DOHH2 (cell line): ENCODE results near the gene ERH.

ENCODE experiments used
- H3F3A ChIP-seq: fragments of 200-600 bp; sonication (generic), shearing (Covaris generic); 2 replicates; pipeline ENCODE4 v1.6.0; 2016; ENCODE audit warnings: antibody characterized with exemption, mild to moderate bottlenecking; ENCODE audit not compliant: control insufficient read depth, insufficient read depth
- H3K27ac ChIP-seq: fragments of 200-600 bp; sonication (generic); 2 replicates; pipeline ENCODE4 v1.5.1; 2014; ENCODE audit warnings: low read depth, mild to moderate bottlenecking, low read length, moderate library complexity
- H3K27me3 ChIP-seq: fragments of 200-600 bp; sonication (generic); 2 replicates; pipeline ENCODE4 v1.6.1; 2014; ENCODE audit warnings: mild to moderate bottlenecking, low read length, mixed read lengths; ENCODE audit not compliant: control insufficient read depth
- H3K36me3 ChIP-seq: fragments of 200-600 bp; sonication (generic); 2 replicates; pipeline ENCODE4 v1.6.1; 2014; ENCODE audit warnings: mild to moderate bottlenecking, low read length, moderate library complexity, mixed read lengths; ENCODE audit not compliant: control insufficient read depth
- H3K4me1 ChIP-seq: fragments of 200-600 bp; sonication (generic); 2 replicates; pipeline ENCODE4 v1.6.1; 2014; ENCODE audit warnings: mild to moderate bottlenecking, low read length, mixed read lengths; ENCODE audit not compliant: control insufficient read depth
- H3K4me2 ChIP-seq: fragments of 200-600 bp; sonication (generic); 2 replicates; pipeline ENCODE4 v1.6.0; 2014; ENCODE audit warnings: mild to moderate bottlenecking, low read length, moderate library complexity
- H3K4me3 ChIP-seq: fragments of 200-600 bp; sonication (generic); 2 replicates; pipeline ENCODE4 v1.5.1; 2014; ENCODE audit warnings: mild to moderate bottlenecking, low read length, mixed read lengths
- H3K79me2 ChIP-seq: fragments of 200-600 bp; sonication (generic); 2 replicates; pipeline ENCODE4 v1.6.1; 2014; ENCODE audit warnings: mild to moderate bottlenecking, low read length, mixed read lengths; ENCODE audit not compliant: control insufficient read depth
- H3K9me2 ChIP-seq: fragments of 200-600 bp; sonication (generic); replicated peaks from 2 replicates; pipeline ENCODE4 v1.6.1; 2014; ENCODE audit warnings: mild to moderate bottlenecking, low read length, mixed read lengths; ENCODE audit not compliant: control insufficient read depth
- H3K9me3 ChIP-seq: fragments of 200-600 bp; sonication (generic); 2 replicates; pipeline ENCODE4 v1.6.1; 2014; ENCODE audit warnings: antibody characterized with exemption, low read length, mixed read lengths; ENCODE audit not compliant: control insufficient read depth, insufficient read depth
- H4K20me1 ChIP-seq: fragments of 200-600 bp; sonication (generic); 2 replicates; pipeline ENCODE4 v1.6.0; 2014; ENCODE audit warnings: low read depth, mild to moderate bottlenecking, antibody characterized with exemption, low read length, moderate library complexity; ENCODE audit not compliant: control insufficient read depth, insufficient read depth
- EZH2phosphoT487 ChIP-seq: fragments of 200-600 bp; sonication (generic); IDR thresholded peaks from 2 replicates; pipeline ENCODE4 v1.6.1; 2017; ENCODE audit warnings: borderline replicate concordance, mild to moderate bottlenecking, antibody characterized with exemption, low read length, moderate library complexity, mixed read lengths
- TF ChIP-seq, protein P1 (sequence below): fragments of 200-600 bp; sonication (generic); IDR thresholded peaks from one replicate; pipeline ENCODE4 v1.5.1; 2014; ENCODE audit warnings: antibody characterized with exemption, mild to moderate bottlenecking, low read depth, low read length; ENCODE audit not compliant: poor library complexity, severe bottlenecking

The ERH gene

DNA sequence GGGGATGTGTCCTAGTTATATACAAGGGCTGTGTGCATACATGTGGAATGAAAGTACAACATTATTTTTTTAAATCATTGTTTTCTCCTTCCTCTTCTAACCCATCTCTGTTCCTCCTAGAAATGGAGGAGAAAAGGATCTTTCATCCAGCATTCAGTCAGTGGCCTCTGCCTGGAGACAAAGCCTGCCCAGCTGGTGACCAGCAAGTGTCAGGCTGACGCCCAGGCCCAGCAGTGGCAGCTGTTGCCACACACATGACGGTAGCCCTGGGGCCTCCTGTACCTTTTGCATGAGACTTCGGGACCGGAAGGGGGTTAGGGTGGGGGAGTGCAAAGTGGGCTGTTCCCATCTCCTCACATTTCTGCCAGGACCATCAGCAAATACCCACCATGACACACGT is 46.2 kb downstream of the ERH start:
- TF ChIP-seq, protein P1, sequence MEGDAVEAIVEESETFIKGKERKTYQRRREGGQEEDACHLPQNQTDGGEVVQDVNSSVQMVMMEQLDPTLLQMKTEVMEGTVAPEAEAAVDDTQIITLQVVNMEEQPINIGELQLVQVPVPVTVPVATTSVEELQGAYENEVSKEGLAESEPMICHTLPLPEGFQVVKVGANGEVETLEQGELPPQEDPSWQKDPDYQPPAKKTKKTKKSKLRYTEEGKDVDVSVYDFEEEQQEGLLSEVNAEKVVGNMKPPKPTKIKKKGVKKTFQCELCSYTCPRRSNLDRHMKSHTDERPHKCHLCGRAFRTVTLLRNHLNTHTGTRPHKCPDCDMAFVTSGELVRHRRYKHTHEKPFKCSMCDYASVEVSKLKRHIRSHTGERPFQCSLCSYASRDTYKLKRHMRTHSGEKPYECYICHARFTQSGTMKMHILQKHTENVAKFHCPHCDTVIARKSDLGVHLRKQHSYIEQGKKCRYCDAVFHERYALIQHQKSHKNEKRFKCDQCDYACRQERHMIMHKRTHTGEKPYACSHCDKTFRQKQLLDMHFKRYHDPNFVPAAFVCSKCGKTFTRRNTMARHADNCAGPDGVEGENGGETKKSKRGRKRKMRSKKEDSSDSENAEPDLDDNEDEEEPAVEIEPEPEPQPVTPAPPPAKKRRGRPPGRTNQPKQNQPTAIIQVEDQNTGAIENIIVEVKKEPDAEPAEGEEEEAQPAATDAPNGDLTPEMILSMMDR: no peak
- no peak for TF ChIP-seq EZH2phosphoT487
- no peaks in the 10 kb centered on the region for H3K9me2 ChIP-seq
- H3K4me3 ChIP-seq: no peak overlapping the region
- H3K36me3 ChIP-seq: no peaks in the 10 kb centered on the region
- H3K9me3 ChIP-seq: no peaks in the 10 kb centered on the region
- H4K20me1 ChIP-seq: no peaks in the 10 kb centered on the region
- no peaks in the 10 kb centered on the region for H3K79me2 ChIP-seq
- H3K4me1 ChIP-seq: peaks cover 12% of the 10 kb centered on the region
- no peaks in the 10 kb centered on the region for H3F3A ChIP-seq
- H3K4me2 ChIP-seq: no peak overlapping the region
- H3K27ac ChIP-seq: no peak overlapping the region
- peaks cover 6% of the 10 kb centered on the region; the same call in 1 of the 2 replicates for H3K27me3 ChIP-seq

DNA sequence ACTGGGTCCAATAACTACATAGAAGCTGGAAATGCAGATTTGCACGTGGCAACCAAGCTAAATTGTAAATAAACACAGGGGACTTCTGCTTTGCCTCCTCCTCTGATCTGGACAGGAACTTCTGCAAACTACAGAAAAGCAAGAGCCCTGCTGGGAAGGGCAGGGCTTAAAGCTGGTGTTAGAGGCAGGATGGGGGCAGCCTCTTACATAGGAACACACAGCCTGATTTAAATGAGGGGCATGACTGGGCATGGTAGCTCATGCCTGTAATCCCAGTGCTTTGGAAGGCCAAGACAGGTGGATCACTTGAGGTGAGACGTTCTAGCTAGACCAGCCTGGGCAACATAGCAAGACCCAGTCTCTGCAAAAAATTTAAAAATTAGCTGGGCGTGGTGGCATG is 46.7 kb downstream of the ERH start:
- Histone ChIP-seq H3K27ac (no peak overlapping the region), H3F3A (no peaks in the 10 kb centered on the region), H3K4me2 (no peak overlapping the region), H3K79me2 (no peaks in the 10 kb centered on the region), H3K9me3 (no peaks in the 10 kb centered on the region), H3K4me1 (peaks cover 12% of the 10 kb centered on the region), H3K36me3 (no peaks in the 10 kb centered on the region), H3K9me2 (no peaks in the 10 kb centered on the region), H4K20me1 (no peaks in the 10 kb centered on the region), H3K4me3 (no peak overlapping the region), H3K27me3 (0 out of 2 replicates have a peak, but pooled peaks cover 5% of the 10 kb centered on the region)
- TF ChIP-seq EZH2phosphoT487: no peak
- TF ChIP-seq, protein P1: no peak

DNA sequence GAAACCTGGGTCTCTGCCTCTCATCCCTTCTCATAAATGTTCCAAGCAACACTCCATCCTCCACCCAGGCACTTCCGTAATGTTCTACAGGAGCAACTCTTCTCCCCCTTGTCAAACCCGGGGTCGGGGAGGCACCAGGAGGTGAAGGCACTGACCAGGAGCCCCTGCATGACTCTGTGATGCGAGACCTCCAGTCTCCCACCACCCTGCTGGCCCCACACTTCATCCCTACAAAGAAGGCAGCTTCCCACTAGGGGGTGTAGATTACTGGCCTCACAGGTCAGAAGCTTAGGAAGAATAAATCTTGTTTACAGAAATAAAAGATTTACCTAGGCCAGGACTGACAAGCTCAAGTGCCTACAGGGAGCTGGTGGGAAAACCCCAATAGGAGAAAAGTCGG is 47.2 kb downstream of the ERH start:
- Histone ChIP-seq H3K4me2 (no peak overlapping the region), H3K4me1 (peaks cover 12% of the 10 kb centered on the region), H3K79me2 (no peaks in the 10 kb centered on the region), H3K36me3 (no peaks in the 10 kb centered on the region), H3F3A (no peaks in the 10 kb centered on the region), H3K27ac (no peak overlapping the region), H3K4me3 (no peak overlapping the region), H4K20me1 (no peaks in the 10 kb centered on the region), H3K9me2 (no peaks in the 10 kb centered on the region), H3K9me3 (no peaks in the 10 kb centered on the region), H3K27me3 (0 out of 2 replicates have a peak, but pooled peaks cover 5% of the 10 kb centered on the region)
- TF ChIP-seq, protein P1: no peak
- TF ChIP-seq EZH2phosphoT487: no peak
